A549 (cell line): ENCODE measurements around the gene CFH.
"Not testable (repeated sequence)": the region's sequence is repeated elsewhere in the genome, so short reads cannot be mapped to it uniquely, and the experiment has no call there.

ENCODE experiments used
- EP300 ChIP-seq, 2 experiments: fragments of >200 bp; sonication (Bioruptor Twin); formaldehyde crosslinking; IDR thresholded peaks; 2 replicates in 1 of 2; 3 replicates in 1 of 2; pipeline ENCODE4 v1.6.1; 2016 to 2017
- SMC3 ChIP-seq: fragments of >200 bp; sonication (Bioruptor Twin); formaldehyde crosslinking; IDR thresholded peaks from 3 replicates; pipeline ENCODE4 v1.6.1; 2018; ENCODE audit warnings: inconsistent platforms
- TF ChIP-seq, protein P1 (sequence below): fragments of >200 bp; sonication (Bioruptor Twin); formaldehyde crosslinking; IDR thresholded peaks from 3 replicates; pipeline ENCODE4 v1.5.1; 2016

DNA sequence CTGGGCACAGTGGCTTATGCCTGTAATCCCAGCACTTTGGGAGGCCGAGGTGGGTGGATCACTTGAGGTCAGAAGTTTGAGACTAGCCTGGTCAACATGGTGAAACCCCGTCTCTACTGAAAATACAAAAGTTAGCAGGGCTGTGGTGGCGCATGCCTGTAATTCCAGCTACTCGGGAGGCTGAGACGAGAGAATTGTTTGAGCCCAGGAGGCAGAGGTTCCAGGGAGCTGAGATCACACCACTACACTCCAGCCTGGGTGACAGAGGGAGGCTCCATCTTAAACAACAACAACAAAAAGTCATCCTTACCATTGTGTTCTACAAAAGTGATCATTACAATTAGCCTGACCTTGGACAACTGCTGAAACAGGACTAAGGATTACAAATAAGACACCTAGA lies 12.6 kb upstream of the CFH start:
- not testable (repeated sequence) for TF ChIP-seq EP300 (IDR thresholded peaks at IDR 0.05); SMC3
- TF ChIP-seq, protein P1, sequence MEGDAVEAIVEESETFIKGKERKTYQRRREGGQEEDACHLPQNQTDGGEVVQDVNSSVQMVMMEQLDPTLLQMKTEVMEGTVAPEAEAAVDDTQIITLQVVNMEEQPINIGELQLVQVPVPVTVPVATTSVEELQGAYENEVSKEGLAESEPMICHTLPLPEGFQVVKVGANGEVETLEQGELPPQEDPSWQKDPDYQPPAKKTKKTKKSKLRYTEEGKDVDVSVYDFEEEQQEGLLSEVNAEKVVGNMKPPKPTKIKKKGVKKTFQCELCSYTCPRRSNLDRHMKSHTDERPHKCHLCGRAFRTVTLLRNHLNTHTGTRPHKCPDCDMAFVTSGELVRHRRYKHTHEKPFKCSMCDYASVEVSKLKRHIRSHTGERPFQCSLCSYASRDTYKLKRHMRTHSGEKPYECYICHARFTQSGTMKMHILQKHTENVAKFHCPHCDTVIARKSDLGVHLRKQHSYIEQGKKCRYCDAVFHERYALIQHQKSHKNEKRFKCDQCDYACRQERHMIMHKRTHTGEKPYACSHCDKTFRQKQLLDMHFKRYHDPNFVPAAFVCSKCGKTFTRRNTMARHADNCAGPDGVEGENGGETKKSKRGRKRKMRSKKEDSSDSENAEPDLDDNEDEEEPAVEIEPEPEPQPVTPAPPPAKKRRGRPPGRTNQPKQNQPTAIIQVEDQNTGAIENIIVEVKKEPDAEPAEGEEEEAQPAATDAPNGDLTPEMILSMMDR, result not testable (repeated sequence)
